Measurements from ENCODE around the gene FSD2. TPM values are rescaled to one million over a fixed set of nuclear protein-coding genes. Genes with fewer than 3 reads are reported as not detected.

The FSD2 gene
- total and polyA plus RNA-seq, 4 donors: 0.06 to 0.63 (median 0.36) TPM; not detected in 1

DNA sequence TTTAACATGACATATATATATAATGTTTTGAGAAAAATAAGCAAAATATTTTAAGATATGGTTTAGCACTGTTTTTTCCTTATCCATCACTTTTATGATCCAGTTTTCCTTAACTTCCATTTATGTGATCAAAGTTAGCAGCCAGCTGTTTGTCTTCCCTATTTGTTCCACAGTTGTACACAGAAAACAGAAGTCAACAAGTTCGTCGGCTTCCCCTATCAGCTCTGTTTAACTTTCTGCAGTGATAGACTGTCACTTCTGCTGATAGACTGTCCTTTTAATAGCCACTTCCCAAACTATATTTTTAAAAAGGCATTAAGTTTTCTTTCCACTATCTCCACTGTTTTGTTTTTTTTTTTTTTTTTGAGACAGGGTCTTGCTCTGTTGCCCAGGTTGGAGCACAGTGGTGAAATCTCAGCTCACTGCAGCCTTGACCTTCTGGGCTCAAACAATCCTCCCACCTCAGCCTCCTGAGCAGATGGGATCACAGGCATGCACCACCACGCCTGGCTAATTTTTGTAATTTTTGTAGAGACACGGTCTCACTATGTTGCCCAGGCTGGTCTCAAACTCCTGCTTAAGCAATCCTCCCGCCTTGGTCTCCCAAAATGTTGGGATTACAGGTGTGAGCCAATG is 7.2 kb downstream of the FSD2 start:
- no peaks in the 10 kb centered on the region for H3K27me3 ChIP-seq (ENCODE audit: control insufficient read depth, insufficient read depth, low read length)

GRCh38 chr15:82798104-82798503 is 7.8 kb downstream of the FSD2 start:
- peaks cover 5% of the 10 kb centered on the region for H3K9me3 ChIP-seq (ENCODE audit: control insufficient read depth, insufficient read depth, low read length)
- H3K27ac ChIP-seq (ENCODE audit: low read depth, low read length): no peak overlapping the region
- peaks cover 3% of the 10 kb centered on the region for H3K36me3 ChIP-seq (ENCODE audit: control insufficient read depth, insufficient read depth, low read length)
- no peak overlapping the region for H3K4me3 ChIP-seq (ENCODE audit: low read depth, low read length)
- WGBS (ENCODE audit: insufficient coverage): 67% methylated on average over 1 of the region's 4 CpGs
- H3K27me3 ChIP-seq (ENCODE audit: control insufficient read depth, insufficient read depth, low read length): no peaks in the 10 kb centered on the region
- no peak for DNase-seq (ENCODE audit: low read depth in 4 of 6, low spot score in 6 of 6)
- no peaks in the 10 kb centered on the region for H3K4me1 ChIP-seq (ENCODE audit: control insufficient read depth, insufficient read depth, low read length)

More for the DNA sequence above, 7.2 kb downstream of the FSD2 start:
- no peak for DNase-seq (ENCODE audit: low read depth in 4 of 6, low spot score in 6 of 6)
- WGBS (ENCODE audit: insufficient coverage): 90% methylated on average over 5 of the region's 5 CpGs
- Histone ChIP-seq H3K9me3 (ENCODE audit: control insufficient read depth, insufficient read depth, low read length) (peaks cover 2% of the 10 kb centered on the region), H3K36me3 (ENCODE audit: control insufficient read depth, insufficient read depth, low read length) (peaks cover 3% of the 10 kb centered on the region), H3K27ac (ENCODE audit: low read depth, low read length) (no peak overlapping the region), H3K4me1 (ENCODE audit: control insufficient read depth, insufficient read depth, low read length) (no peaks in the 10 kb centered on the region), H3K4me3 (ENCODE audit: low read depth, low read length) (no peak overlapping the region)

- DNase-seq (ENCODE audit: low read depth in 4 of 6, low spot score in 6 of 6): no peak
- Histone ChIP-seq H3K27me3 (ENCODE audit: control insufficient read depth, insufficient read depth, low read length) (no peaks in the 10 kb centered on the region), H3K4me3 (ENCODE audit: low read depth, low read length) (no peak overlapping the region), H3K4me1 (ENCODE audit: control insufficient read depth, insufficient read depth, low read length) (no peaks in the 10 kb centered on the region), H3K27ac (ENCODE audit: low read depth, low read length) (no peak overlapping the region), H3K9me3 (ENCODE audit: control insufficient read depth, insufficient read depth, low read length) (peaks cover 5% of the 10 kb centered on the region), H3K36me3 (ENCODE audit: control insufficient read depth, insufficient read depth, low read length) (no peaks in the 10 kb centered on the region)
These were observed 12.1 kb downstream of the FSD2 start for GRCh38 chr15:82793737-82794136.

DNA sequence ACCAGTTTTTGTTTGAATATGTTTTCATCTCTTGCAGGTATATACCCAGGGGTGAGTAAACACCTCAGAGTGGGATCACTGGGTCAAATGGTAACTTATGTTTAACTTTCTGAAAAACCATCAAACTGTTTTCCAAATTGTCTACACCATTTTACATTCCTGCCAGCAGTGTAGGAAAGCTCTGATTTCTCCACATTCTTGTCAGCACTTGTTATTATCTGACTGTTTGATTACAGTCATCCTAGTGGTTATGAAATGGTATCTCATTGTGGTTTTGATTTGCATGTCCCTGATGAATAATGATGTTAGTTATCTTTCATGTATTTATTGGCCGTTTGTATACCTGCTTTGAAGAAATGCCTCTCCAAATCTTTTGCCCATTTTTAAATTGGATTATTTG is 13.8 kb downstream of the FSD2 start:
- peaks cover 5% of the 10 kb centered on the region for H3K9me3 ChIP-seq (ENCODE audit: control insufficient read depth, insufficient read depth, low read length)
- H3K36me3 ChIP-seq (ENCODE audit: control insufficient read depth, insufficient read depth, low read length): no peaks in the 10 kb centered on the region
- H3K27me3 ChIP-seq (ENCODE audit: control insufficient read depth, insufficient read depth, low read length): no peaks in the 10 kb centered on the region
- H3K4me3 ChIP-seq (ENCODE audit: low read depth, low read length): no peak overlapping the region
- no peaks in the 10 kb centered on the region for H3K4me1 ChIP-seq (ENCODE audit: control insufficient read depth, insufficient read depth, low read length)
- DNase-seq (ENCODE audit: low read depth in 4 of 6, low spot score in 6 of 6): no peak
- no peak overlapping the region for H3K27ac ChIP-seq (ENCODE audit: low read depth, low read length)
- WGBS (ENCODE audit: insufficient coverage): no CpG with 5 or more reads among the region's 1 CpG

DNA sequence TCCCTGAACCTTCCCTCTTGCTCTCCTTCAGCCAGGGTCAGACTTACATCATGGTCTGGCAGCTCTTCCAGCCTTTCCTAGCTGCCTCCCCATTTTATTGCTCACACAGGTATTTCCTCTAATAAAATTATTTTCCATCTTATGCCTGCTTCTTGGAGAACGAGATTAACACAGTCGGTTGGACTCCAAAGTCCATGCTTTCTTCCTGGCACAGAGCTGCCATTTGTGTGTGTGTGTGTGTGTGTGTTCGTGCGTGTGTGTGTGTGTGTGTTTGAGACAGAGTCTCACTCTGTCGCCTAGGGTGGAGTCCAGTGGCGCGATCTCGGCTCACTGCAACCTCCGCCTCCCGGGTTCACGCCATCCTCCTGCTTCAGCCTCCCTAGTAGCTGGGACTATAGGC is 15.5 kb downstream of the FSD2 start:
- WGBS (ENCODE audit: insufficient coverage): 90% methylated on average over 2 of the region's 11 CpGs

GRCh38 chr15:82789491-82789890 is 16.4 kb downstream of the FSD2 start:
- peaks cover 3% of the 10 kb centered on the region for H3K36me3 ChIP-seq (ENCODE audit: control insufficient read depth, insufficient read depth, low read length)
- H3K9me3 ChIP-seq (ENCODE audit: control insufficient read depth, insufficient read depth, low read length): peaks cover 5% of the 10 kb centered on the region
- WGBS (ENCODE audit: insufficient coverage): no CpG with 5 or more reads among the region's 1 CpG
- DNase-seq (ENCODE audit: low read depth in 4 of 6, low spot score in 6 of 6): no peak
- H3K27me3 ChIP-seq (ENCODE audit: control insufficient read depth, insufficient read depth, low read length): no peaks in the 10 kb centered on the region
- H3K4me1 ChIP-seq (ENCODE audit: control insufficient read depth, insufficient read depth, low read length): no peaks in the 10 kb centered on the region
- H3K27ac ChIP-seq (ENCODE audit: low read depth, low read length): no peak overlapping the region
- H3K4me3 ChIP-seq (ENCODE audit: low read depth, low read length): no peak overlapping the region

More for the DNA sequence above, 15.5 kb downstream of the FSD2 start:
- no peaks in the 10 kb centered on the region for H3K27me3 ChIP-seq (ENCODE audit: control insufficient read depth, insufficient read depth, low read length)
- H3K36me3 ChIP-seq (ENCODE audit: control insufficient read depth, insufficient read depth, low read length): peaks cover 3% of the 10 kb centered on the region
- H3K9me3 ChIP-seq (ENCODE audit: control insufficient read depth, insufficient read depth, low read length): peaks cover 5% of the 10 kb centered on the region
- H3K4me3 ChIP-seq (ENCODE audit: low read depth, low read length): no peak overlapping the region
- no peak for DNase-seq (ENCODE audit: low read depth in 4 of 6, low spot score in 6 of 6)
- no peaks in the 10 kb centered on the region for H3K4me1 ChIP-seq (ENCODE audit: control insufficient read depth, insufficient read depth, low read length)
- no peak overlapping the region for H3K27ac ChIP-seq (ENCODE audit: low read depth, low read length)

DNA sequence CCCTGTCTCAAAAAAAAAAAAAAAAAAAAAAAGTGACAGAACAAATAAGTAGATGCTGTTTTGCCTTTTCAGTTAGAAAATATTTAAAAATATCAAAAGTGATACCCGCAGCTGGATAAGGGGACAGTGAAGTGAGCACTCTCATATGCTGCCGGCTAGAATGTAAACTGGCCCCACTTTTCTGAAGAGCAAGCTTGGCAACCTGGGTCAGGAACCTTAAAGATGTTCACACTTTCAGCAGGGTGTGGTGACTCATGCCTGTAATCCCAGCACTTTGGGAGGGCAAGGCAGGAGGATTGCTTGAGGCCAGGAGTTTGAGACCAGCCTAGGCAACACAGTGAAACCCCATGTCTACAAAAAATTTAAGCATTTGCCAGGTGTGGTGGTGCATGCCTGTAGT is 17.4 kb downstream of the FSD2 start:
- H3K27ac ChIP-seq (ENCODE audit: low read depth, low read length): no peak overlapping the region
- no peaks in the 10 kb centered on the region for H3K4me1 ChIP-seq (ENCODE audit: control insufficient read depth, insufficient read depth, low read length)
- no peak overlapping the region for H3K4me3 ChIP-seq (ENCODE audit: low read depth, low read length)
- peaks cover under 1% of the 10 kb centered on the region for H3K9me3 ChIP-seq (ENCODE audit: control insufficient read depth, insufficient read depth, low read length)
- DNase-seq (ENCODE audit: low read depth in 4 of 6, low spot score in 6 of 6): no peak
- peaks cover 3% of the 10 kb centered on the region for H3K36me3 ChIP-seq (ENCODE audit: control insufficient read depth, insufficient read depth, low read length)
- WGBS (ENCODE audit: insufficient coverage): 94% methylated on average over 2 of the region's 2 CpGs
- H3K27me3 ChIP-seq (ENCODE audit: control insufficient read depth, insufficient read depth, low read length): no peaks in the 10 kb centered on the region

- H3K9me3 ChIP-seq (ENCODE audit: control insufficient read depth, insufficient read depth, low read length): no peaks in the 10 kb centered on the region
- DNase-seq (ENCODE audit: low read depth in 4 of 6, low spot score in 6 of 6): no peak
- no peaks in the 10 kb centered on the region for H3K4me1 ChIP-seq (ENCODE audit: control insufficient read depth, insufficient read depth, low read length)
- no peaks in the 10 kb centered on the region for H3K27me3 ChIP-seq (ENCODE audit: control insufficient read depth, insufficient read depth, low read length)
- no peak overlapping the region for H3K27ac ChIP-seq (ENCODE audit: low read depth, low read length)
- H3K36me3 ChIP-seq (ENCODE audit: control insufficient read depth, insufficient read depth, low read length): no peaks in the 10 kb centered on the region
- H3K4me3 ChIP-seq (ENCODE audit: low read depth, low read length): no peak overlapping the region
- 71% methylated on average over 1 of the region's 4 CpGs for WGBS (ENCODE audit: insufficient coverage)
These were observed 24.5 kb downstream of the FSD2 start for GRCh38 chr15:82781349-82781748.

DNA sequence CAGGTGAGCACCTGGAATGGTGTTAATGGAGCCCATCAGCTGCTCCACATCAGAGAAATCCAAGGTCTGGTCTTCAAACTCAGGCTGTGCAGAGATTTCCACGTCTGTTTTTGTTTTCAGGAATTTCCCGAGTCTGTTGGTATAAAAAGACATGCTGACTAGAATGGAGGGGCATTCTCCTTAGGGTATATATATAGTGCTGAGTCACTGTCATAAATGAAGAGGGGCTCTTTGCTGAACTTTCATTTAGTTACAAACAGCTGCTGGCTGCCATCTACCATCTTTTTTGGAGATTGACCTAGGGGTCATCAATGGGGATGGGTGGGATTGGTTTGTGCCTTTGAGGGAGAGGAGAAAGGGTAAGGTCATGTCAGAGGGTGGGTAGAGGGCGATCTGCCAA is 27.1 kb downstream of the FSD2 start:
- H3K4me3 ChIP-seq (ENCODE audit: low read depth, low read length): no peak overlapping the region
- 95% methylated on average over 2 of the region's 3 CpGs for WGBS (ENCODE audit: insufficient coverage)

DNA sequence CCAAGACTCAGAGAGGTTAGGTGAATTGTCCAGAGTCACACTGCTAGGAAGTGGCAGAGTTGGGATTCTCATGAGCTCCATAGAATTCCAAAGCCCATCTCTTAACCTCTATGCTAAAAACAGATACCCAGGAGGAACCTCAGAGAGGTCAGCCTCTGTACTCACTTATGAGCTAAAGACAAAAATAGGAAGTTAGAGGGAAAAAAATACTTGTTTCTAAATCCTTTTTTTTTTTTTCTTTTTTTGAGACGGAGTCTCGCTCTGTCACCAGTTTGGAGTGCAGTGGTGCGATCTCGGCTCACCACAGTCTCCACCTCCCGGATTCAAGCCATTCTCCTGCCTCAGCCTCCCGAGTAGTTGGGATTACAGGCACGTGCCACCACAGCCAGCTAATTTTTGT is 31.4 kb downstream of the FSD2 start:
- Histone ChIP-seq H3K4me1 (ENCODE audit: control insufficient read depth, insufficient read depth, low read length) (no peaks in the 10 kb centered on the region), H3K4me3 (ENCODE audit: low read depth, low read length) (no peak overlapping the region), H3K36me3 (ENCODE audit: control insufficient read depth, insufficient read depth, low read length) (peaks cover 4% of the 10 kb centered on the region), H3K27me3 (ENCODE audit: control insufficient read depth, insufficient read depth, low read length) (no peaks in the 10 kb centered on the region), H3K27ac (ENCODE audit: low read depth, low read length) (no peak overlapping the region), H3K9me3 (ENCODE audit: control insufficient read depth, insufficient read depth, low read length) (no peaks in the 10 kb centered on the region)
- 100% methylated on average over 4 of the region's 7 CpGs for WGBS (ENCODE audit: insufficient coverage)
- no peak for DNase-seq (ENCODE audit: low read depth in 4 of 6, low spot score in 6 of 6)

More for the DNA sequence above, 27.1 kb downstream of the FSD2 start:
- Histone ChIP-seq H3K36me3 (ENCODE audit: control insufficient read depth, insufficient read depth, low read length) (no peaks in the 10 kb centered on the region), H3K27ac (ENCODE audit: low read depth, low read length) (no peak overlapping the region), H3K4me1 (ENCODE audit: control insufficient read depth, insufficient read depth, low read length) (no peaks in the 10 kb centered on the region), H3K27me3 (ENCODE audit: control insufficient read depth, insufficient read depth, low read length) (no peaks in the 10 kb centered on the region), H3K9me3 (ENCODE audit: control insufficient read depth, insufficient read depth, low read length) (no peaks in the 10 kb centered on the region)
- DNase-seq (ENCODE audit: low read depth in 4 of 6, low spot score in 6 of 6): no peak

All from spinal cord (tissue), 10 donors.